Natural killer cell (primary cell): Measurements from ENCODE around the gene PSTK. TPM values are rescaled to one million over a fixed set of nuclear protein-coding genes. Genes with fewer than 3 reads are reported as not detected.

ENCODE experiments used
- ATAC-seq, 3 donors: fragments of 150-1000 bp in 2 of 3; fragments of 200-7000 bp in 1 of 3; cut with Tn5 transposase; 1 replicate in 1 of 3; 2 replicates in 2 of 3; pipeline ENCODE4 v1.10.0; 2021; ENCODE audit warnings: mild to moderate bottlenecking in 2 of 3, moderate library complexity in 2 of 3
- DNase-seq, 2 donors: peaks; one replicate each; pipeline versions ENCODE4 v3.0.0 to v3.0.0-alpha.2; 2013 to 2021; ENCODE audit warnings: mixed read lengths in 1 of 2
- H3K27ac ChIP-seq: one replicate; pipeline ENCODE4 v1.5.1; 2013; ENCODE audit warnings: mild to moderate bottlenecking, low read length
- H3K27me3 ChIP-seq: one replicate; pipeline ENCODE4 v1.6.1; 2013; ENCODE audit warnings: low read length; ENCODE audit not compliant: control insufficient read depth, insufficient read depth
- H3K36me3 ChIP-seq: one replicate; pipeline ENCODE4 v1.6.1; 2013; ENCODE audit warnings: low read length; ENCODE audit not compliant: control insufficient read depth, insufficient read depth
- H3K4me1 ChIP-seq: one replicate; pipeline ENCODE4 v1.6.1; 2013; ENCODE audit warnings: low read length; ENCODE audit not compliant: control insufficient read depth, insufficient read depth
- H3K4me3 ChIP-seq: one replicate; pipeline ENCODE4 v1.5.1; 2013; ENCODE audit warnings: low read length
- H3K9me3 ChIP-seq: one replicate; pipeline ENCODE4 v1.6.1; 2013; ENCODE audit warnings: low read length; ENCODE audit not compliant: control insufficient read depth, insufficient read depth
- H3K27ac Mint-ChIP-seq, 2 donors: one replicate each; pipeline ENCODE4 v1.8.0; 2022; ENCODE audit warnings: mild to moderate bottlenecking in 2 of 2, mixed read lengths in 2 of 2, moderate library complexity in 1 of 2
- H3K27me3 Mint-ChIP-seq, 2 donors: one replicate each; pipeline ENCODE4 v1.8.0; 2022; ENCODE audit warnings: low read depth in 2 of 2, mixed read lengths in 2 of 2
- H3K36me3 Mint-ChIP-seq: one replicate; pipeline ENCODE4 v1.8.0; 2022; ENCODE audit warnings: mixed read lengths
- H3K4me1 Mint-ChIP-seq, 2 donors: one replicate each; pipeline ENCODE4 v1.8.0; 2022; ENCODE audit warnings: mixed read lengths in 2 of 2
- H3K4me3 Mint-ChIP-seq: one replicate; pipeline ENCODE4 v1.8.0; 2022; ENCODE audit warnings: mild to moderate bottlenecking, moderate library complexity, mixed read lengths
- H3K9me3 Mint-ChIP-seq, 2 donors: one replicate each; pipeline ENCODE4 v1.8.0; 2022; ENCODE audit warnings: mixed read lengths in 2 of 2
- WGBS: methylation state at CpG from one replicate; pipeline ENCODE4 v1.1.7; 2013; ENCODE audit warnings: missing lambda C conversion rate; ENCODE audit not compliant: insufficient coverage; 5-methylcytosine and 5-hydroxymethylcytosine counted together
- intact Hi-C: fragments of 100-400 bp; cut with micrococcal nuclease; formaldehyde crosslinking; loops from one replicate; pipeline ENCODE4 v1.14.2; 2022
- total RNA-seq, 4 donors: library from RNA; stranded (reverse); fragments of 120-200 nt in 1 of 4; gene quantifications; one replicate each; pipeline versions ENCODE4 v1.2.3 to v1.2.4, GENCODE V29; 2013 to 2022
- TF ChIP-seq, protein P1 (sequence below): fragments of 200-600 bp; IDR thresholded peaks from one replicate; pipeline ENCODE4 v1.8.0; 2022; ENCODE audit warnings: antibody characterized with exemption

PSTK gene
- total RNA-seq, 3 donors from 2014 or later (not counting 1 experiment from before 2014, with no cell fraction given): 10.6 to 13.8 (median 13.7) TPM

GRCh38 chr10:122999347-122999746 lies 19.1 kb downstream of the PSTK start:
- H3K27ac Mint-ChIP-seq: peak overlapping the region; percentile 9 to 21
- no peak overlapping the region for H3K27ac ChIP-seq
- H3K36me3 ChIP-seq: peaks cover 28% of the 10 kb centered on the region
- WGBS: 66% methylated on average over 3 of the region's 3 CpGs
- no peak overlapping the region for H3K4me3 Mint-ChIP-seq
- H3K9me3 Mint-ChIP-seq: no peaks in the 10 kb centered on the region
- no peaks in the 10 kb centered on the region for H3K27me3 Mint-ChIP-seq
- H3K4me1 Mint-ChIP-seq: peaks cover 34 to 36% of the 10 kb centered on the region in 2 donors
- H3K27me3 ChIP-seq: no peaks in the 10 kb centered on the region
- peak in 1 of 3 donors; percentile 41 for ATAC-seq
- H3K4me3 ChIP-seq: no peak overlapping the region
- DNase-seq: no peak
- no peaks in the 10 kb centered on the region for H3K4me1 ChIP-seq
- TF ChIP-seq, protein P1, sequence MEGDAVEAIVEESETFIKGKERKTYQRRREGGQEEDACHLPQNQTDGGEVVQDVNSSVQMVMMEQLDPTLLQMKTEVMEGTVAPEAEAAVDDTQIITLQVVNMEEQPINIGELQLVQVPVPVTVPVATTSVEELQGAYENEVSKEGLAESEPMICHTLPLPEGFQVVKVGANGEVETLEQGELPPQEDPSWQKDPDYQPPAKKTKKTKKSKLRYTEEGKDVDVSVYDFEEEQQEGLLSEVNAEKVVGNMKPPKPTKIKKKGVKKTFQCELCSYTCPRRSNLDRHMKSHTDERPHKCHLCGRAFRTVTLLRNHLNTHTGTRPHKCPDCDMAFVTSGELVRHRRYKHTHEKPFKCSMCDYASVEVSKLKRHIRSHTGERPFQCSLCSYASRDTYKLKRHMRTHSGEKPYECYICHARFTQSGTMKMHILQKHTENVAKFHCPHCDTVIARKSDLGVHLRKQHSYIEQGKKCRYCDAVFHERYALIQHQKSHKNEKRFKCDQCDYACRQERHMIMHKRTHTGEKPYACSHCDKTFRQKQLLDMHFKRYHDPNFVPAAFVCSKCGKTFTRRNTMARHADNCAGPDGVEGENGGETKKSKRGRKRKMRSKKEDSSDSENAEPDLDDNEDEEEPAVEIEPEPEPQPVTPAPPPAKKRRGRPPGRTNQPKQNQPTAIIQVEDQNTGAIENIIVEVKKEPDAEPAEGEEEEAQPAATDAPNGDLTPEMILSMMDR: no peak
- intact Hi-C loops: no loop called here
- H3K36me3 Mint-ChIP-seq: no peaks in the 10 kb centered on the region
- H3K9me3 ChIP-seq: no peaks in the 10 kb centered on the region

DNA sequence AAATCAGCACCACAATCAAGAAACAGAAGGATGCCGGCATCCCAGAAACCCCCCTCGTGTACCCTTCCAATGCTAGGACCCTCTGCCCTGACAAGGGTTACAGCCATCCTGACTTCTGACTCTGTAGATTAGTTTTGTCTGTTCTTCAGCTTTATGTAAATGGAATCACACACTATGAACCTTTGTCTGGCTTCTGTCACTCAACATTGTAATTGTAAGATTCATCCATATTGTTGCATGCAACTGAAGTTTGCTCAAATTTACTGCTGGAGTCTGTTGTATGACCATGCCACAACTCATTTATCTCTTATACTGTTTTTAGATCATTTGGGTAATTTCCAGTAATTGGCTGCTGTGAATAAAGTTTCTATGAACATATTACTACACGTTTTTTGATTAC lies 20.0 kb downstream of the PSTK start:
- TF ChIP-seq, protein P1: no peak
- no peaks in the 10 kb centered on the region for H3K9me3 Mint-ChIP-seq
- intact Hi-C loops: no loop called here
- H3K4me1 Mint-ChIP-seq: peaks cover 34 to 36% of the 10 kb centered on the region in 2 donors
- H3K27ac ChIP-seq: no peak overlapping the region
- no peaks in the 10 kb centered on the region for H3K27me3 Mint-ChIP-seq
- H3K4me1 ChIP-seq: no peaks in the 10 kb centered on the region
- DNase-seq (no peak), ATAC-seq (no peak)
- no peaks in the 10 kb centered on the region for H3K9me3 ChIP-seq
- H3K36me3 ChIP-seq: peaks cover 22% of the 10 kb centered on the region
- no peaks in the 10 kb centered on the region for H3K27me3 ChIP-seq
- peak overlapping the region; percentile 9 to 21 for H3K27ac Mint-ChIP-seq
- H3K4me3 ChIP-seq: no peak overlapping the region
- no peak overlapping the region for H3K4me3 Mint-ChIP-seq
- WGBS: 88% methylated on average over 2 of the region's 3 CpGs
- H3K36me3 Mint-ChIP-seq: no peaks in the 10 kb centered on the region

DNA sequence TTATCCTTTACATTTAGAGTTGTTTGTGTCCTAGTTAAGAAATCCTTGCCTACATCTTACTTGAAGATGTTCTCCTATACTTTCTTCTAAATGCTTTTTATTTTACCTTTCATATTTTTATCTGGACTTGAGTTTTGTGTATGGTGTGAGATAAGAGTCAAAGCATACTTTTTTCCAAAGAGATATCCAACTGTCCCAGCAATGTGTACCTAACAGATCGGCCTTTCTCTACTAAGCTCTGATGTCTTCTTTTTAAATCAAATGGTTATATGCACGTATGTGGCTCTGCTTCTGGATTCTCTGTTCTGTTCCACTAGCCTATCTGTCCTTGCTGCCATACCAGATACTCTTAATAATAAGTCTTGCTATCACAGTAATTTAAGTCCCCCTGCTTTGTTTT lies 21.2 kb downstream of the PSTK start:
- TF ChIP-seq, protein P1: no peak
- Histone ChIP-seq H3K36me3 (peaks cover 15% of the 10 kb centered on the region), H3K9me3 (no peaks in the 10 kb centered on the region), H3K27me3 (no peaks in the 10 kb centered on the region), H3K27ac (no peak overlapping the region), H3K4me1 (no peaks in the 10 kb centered on the region), H3K4me3 (no peak overlapping the region)
- no peaks in the 10 kb centered on the region for H3K36me3 Mint-ChIP-seq
- peaks cover 44 to 46% of the 10 kb centered on the region in 2 donors for H3K4me1 Mint-ChIP-seq
- ATAC-seq (no peak), DNase-seq (no peak)
- H3K27ac Mint-ChIP-seq: no peak overlapping the region
- 95% methylated on average over 2 of the region's 2 CpGs for WGBS
- no peaks in the 10 kb centered on the region for H3K27me3 Mint-ChIP-seq
- no peak overlapping the region for H3K4me3 Mint-ChIP-seq
- intact Hi-C loops: no loop called here
- no peaks in the 10 kb centered on the region for H3K9me3 Mint-ChIP-seq

- WGBS: 100% methylated on average over 2 of the region's 2 CpGs
- Histone ChIP-seq H3K36me3 (peaks cover 3% of the 10 kb centered on the region), H3K27ac (no peak overlapping the region), H3K4me3 (no peak overlapping the region), H3K9me3 (no peaks in the 10 kb centered on the region), H3K4me1 (peaks cover 11% of the 10 kb centered on the region), H3K27me3 (no peaks in the 10 kb centered on the region)
- intact Hi-C loops: no loop called here
- Mint-ChIP-seq H3K27ac (no peak overlapping the region), H3K36me3 (no peaks in the 10 kb centered on the region), H3K4me3 (no peak overlapping the region), H3K27me3 (no peaks in the 10 kb centered on the region), H3K4me1 (peaks cover 61 to 62% of the 10 kb centered on the region in 2 donors), H3K9me3 (no peaks in the 10 kb centered on the region)
- no peak for DNase-seq
- ATAC-seq: no peak
- TF ChIP-seq, protein P1: no peak
Measured at GRCh38 chr10:123004298-123004697, 24.1 kb downstream of the PSTK start.
